ENCODE results near the gene PLSCR5. TPM values are rescaled to one million over a fixed set of nuclear protein-coding genes. Genes with fewer than 3 reads are reported as not detected.

PLSCR5 gene
- total RNA-seq, 1 donor from 2014 or later: not detected

DNA sequence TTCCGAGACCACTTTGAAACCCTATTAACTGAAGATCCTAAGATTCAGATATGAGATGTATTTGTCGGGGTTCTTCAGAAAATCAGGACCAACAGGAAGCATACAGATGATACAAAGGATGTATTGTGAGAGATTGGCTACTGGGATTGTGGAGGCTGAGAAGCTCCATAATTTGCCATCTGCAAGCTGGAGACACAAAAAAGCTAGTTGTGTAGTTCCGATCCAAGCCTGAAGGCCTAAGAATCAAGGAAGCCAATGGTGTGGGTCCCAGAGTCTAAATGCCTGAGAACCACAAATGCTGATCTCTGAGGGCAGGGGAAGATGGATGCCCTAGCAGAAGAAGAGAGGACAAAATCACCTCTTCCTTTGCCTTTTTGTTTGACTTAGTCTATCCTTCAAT is 49.8 kb downstream of the PLSCR5 start:
- Mint-ChIP-seq H3K27me3 (ENCODE audit: unreplicated experiment) (no peaks in the 10 kb centered on the region), H3K9me3 (ENCODE audit: unreplicated experiment) (no peaks in the 10 kb centered on the region), H3K4me3 (ENCODE audit: unreplicated experiment) (no peak overlapping the region), H3K36me3 (ENCODE audit: unreplicated experiment) (no peaks in the 10 kb centered on the region), H3K27ac (ENCODE audit: unreplicated experiment) (no peak overlapping the region), H3K4me1 (ENCODE audit: unreplicated experiment) (peaks cover 12% of the 10 kb centered on the region)
- TF ChIP-seq, protein P1, sequence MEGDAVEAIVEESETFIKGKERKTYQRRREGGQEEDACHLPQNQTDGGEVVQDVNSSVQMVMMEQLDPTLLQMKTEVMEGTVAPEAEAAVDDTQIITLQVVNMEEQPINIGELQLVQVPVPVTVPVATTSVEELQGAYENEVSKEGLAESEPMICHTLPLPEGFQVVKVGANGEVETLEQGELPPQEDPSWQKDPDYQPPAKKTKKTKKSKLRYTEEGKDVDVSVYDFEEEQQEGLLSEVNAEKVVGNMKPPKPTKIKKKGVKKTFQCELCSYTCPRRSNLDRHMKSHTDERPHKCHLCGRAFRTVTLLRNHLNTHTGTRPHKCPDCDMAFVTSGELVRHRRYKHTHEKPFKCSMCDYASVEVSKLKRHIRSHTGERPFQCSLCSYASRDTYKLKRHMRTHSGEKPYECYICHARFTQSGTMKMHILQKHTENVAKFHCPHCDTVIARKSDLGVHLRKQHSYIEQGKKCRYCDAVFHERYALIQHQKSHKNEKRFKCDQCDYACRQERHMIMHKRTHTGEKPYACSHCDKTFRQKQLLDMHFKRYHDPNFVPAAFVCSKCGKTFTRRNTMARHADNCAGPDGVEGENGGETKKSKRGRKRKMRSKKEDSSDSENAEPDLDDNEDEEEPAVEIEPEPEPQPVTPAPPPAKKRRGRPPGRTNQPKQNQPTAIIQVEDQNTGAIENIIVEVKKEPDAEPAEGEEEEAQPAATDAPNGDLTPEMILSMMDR (IDR thresholded peaks at IDR 0.05): no peak
- DNase-seq (ENCODE audit: extremely low spot score, unreplicated experiment): no peak

DNA sequence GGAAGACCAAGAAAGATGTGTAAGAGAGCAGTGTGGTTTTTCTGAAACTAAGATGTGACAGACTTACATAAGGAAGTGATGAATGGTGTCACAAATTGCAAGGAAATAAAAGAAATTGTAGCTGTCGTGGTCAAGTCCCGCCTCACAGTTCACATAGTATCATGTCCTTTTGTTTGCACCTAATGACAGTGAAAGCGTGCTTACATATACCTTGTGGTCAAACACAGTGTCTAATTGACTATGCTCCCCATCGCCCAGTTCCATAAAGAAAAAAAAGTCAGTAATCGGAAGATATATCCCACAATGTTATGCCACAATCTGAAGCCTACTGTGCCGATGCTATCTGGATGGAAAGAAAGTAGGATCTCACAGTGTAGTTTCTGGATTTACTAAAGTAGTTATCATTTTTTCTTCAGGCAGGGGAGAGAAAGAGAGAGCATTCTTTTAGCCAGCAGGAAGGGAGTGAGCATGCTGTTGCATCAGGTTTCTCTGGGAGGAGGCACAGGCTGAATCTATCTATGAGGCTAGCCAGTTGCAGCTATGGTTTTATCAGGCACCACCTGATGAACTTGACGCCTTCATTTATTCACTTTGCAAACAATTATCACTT is 50.9 kb downstream of the PLSCR5 start:
- TF ChIP-seq, protein P1 (IDR thresholded peaks at IDR 0.05): no peak
- Mint-ChIP-seq H3K27me3 (ENCODE audit: unreplicated experiment) (no peaks in the 10 kb centered on the region), H3K9me3 (ENCODE audit: unreplicated experiment) (no peaks in the 10 kb centered on the region), H3K4me1 (ENCODE audit: unreplicated experiment) (peaks cover 16% of the 10 kb centered on the region), H3K4me3 (ENCODE audit: unreplicated experiment) (no peak overlapping the region), H3K27ac (ENCODE audit: unreplicated experiment) (no peak overlapping the region), H3K36me3 (ENCODE audit: unreplicated experiment) (no peaks in the 10 kb centered on the region)
- no peak for DNase-seq (ENCODE audit: extremely low spot score, unreplicated experiment)

DNA sequence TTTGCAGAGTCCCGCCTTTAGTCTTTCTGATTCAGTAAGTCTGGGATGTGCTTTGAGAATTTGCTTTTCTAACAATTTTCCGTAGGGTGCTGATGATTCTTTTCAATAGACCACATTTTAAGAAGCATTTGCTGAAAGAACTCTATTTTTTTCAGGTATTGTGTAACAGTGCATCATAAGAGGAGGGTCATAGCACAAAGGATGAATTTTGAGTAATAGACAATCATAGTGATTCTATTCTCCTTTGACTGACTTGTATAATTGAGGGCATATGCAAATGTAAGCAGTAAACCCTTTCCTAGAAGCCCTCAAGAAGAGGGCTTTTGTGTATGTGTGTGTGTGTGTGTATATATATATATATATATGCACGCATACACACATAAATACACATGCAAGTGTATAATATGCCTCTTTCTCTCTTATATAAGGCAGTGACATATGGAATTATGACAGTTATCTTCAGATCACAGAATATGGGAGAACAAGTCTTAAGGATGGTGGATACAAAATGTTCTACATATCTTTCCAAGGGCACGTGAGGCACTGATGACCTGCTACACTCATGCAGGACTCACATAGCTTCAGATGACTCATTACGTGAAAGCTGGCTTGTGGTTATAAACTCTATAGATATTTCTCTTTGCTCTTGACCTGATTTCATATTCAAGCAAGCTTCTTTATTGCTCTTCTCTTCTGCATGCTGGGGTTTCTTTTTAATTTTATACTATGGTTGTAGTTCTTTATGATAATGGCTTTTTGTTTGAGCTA is 54.2 kb downstream of the PLSCR5 start:
- DNase-seq (ENCODE audit: extremely low spot score, unreplicated experiment): no peak
- Mint-ChIP-seq H3K36me3 (ENCODE audit: unreplicated experiment) (no peaks in the 10 kb centered on the region), H3K27me3 (ENCODE audit: unreplicated experiment) (no peaks in the 10 kb centered on the region), H3K4me1 (ENCODE audit: unreplicated experiment) (peaks cover 16% of the 10 kb centered on the region), H3K27ac (ENCODE audit: unreplicated experiment) (peak overlapping the region; percentile 13), H3K9me3 (ENCODE audit: unreplicated experiment) (no peaks in the 10 kb centered on the region), H3K4me3 (ENCODE audit: unreplicated experiment) (no peak overlapping the region)
- TF ChIP-seq, protein P1 (IDR thresholded peaks at IDR 0.05): no peak

DNA sequence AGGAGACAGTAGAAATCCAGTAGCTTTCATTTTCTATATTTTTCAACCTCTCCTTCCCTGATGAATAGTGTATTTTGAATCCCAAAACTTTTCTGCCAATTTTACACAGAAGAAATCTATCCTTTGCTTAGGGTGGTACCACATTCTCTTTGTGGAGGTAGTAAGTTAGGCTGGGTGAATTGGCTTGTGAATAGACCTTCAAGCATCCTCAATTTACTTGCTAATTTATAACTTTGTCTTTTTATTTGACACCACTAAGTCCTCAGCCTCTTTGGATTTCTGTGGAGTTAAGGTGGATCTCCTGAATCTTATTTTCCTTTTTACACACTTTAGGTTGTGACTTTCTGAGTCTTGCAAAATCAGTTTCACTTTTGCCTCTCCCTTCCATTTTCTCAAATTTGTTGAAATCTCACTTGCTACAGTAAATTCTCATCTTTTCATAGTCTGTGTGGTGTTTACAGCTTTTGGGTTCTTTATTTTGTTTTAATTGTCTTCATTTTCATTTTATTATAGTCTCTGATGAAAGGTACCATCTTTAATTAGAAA is 55.0 kb downstream of the PLSCR5 start:
- Mint-ChIP-seq H3K27ac (ENCODE audit: unreplicated experiment) (peak overlapping the region; percentile 33), H3K36me3 (ENCODE audit: unreplicated experiment) (no peaks in the 10 kb centered on the region), H3K4me1 (ENCODE audit: unreplicated experiment) (peaks cover 19% of the 10 kb centered on the region), H3K4me3 (ENCODE audit: unreplicated experiment) (no peak overlapping the region), H3K27me3 (ENCODE audit: unreplicated experiment) (no peaks in the 10 kb centered on the region), H3K9me3 (ENCODE audit: unreplicated experiment) (no peaks in the 10 kb centered on the region)
- DNase-seq (ENCODE audit: extremely low spot score, unreplicated experiment): no peak
- TF ChIP-seq, protein P1 (IDR thresholded peaks at IDR 0.05): no peak

- TF ChIP-seq, protein P1 (IDR thresholded peaks at IDR 0.05): no peak
- Mint-ChIP-seq H3K27me3 (ENCODE audit: unreplicated experiment) (no peaks in the 10 kb centered on the region), H3K4me3 (ENCODE audit: unreplicated experiment) (no peak overlapping the region), H3K4me1 (ENCODE audit: unreplicated experiment) (peaks cover 30% of the 10 kb centered on the region), H3K27ac (ENCODE audit: unreplicated experiment) (no peak overlapping the region), H3K9me3 (ENCODE audit: unreplicated experiment) (no peaks in the 10 kb centered on the region), H3K36me3 (ENCODE audit: unreplicated experiment) (no peaks in the 10 kb centered on the region)
- DNase-seq (ENCODE audit: extremely low spot score, unreplicated experiment): no peak
Observed at GRCh38 chr3:146547235-146547835, 57.8 kb downstream of the PLSCR5 start.
